Measurements from ENCODE around the gene C12orf50.
"Not testable (repeated sequence)": the region's sequence is repeated elsewhere in the genome, so short reads cannot be mapped to it uniquely, and the experiment has no call there.

C12orf50 gene

DNA sequence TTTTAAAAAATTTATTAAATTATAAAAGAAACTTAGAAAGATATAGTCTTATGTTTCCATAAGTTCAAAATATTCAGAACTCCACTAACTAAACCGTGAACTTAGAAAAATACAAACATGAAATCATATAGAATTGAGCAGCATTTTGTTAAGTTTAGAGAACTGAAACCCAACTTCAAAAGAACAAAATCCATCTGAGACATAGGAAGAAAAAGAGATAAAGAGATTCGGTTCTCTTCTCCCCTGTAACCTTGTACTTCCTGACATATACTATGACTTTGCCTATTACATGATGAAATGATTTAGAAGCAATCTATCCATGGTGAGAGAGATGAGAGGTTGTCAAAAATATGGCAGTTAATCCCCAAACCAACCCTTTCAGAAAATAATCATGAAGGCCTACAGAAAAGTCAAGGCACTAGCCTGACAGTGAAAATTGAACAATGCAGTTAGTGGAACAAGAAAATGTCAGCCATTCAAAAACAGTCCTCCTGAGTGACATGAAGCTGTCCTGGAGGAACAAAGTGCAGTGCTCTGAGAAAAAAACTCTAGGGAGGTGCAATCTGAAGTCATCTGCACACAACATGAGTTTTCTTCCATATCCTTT is 44.0 kb downstream of the C12orf50 start:
- DNase-seq = no peak

GRCh38 chr12:87982208-87982607 is 47.0 kb downstream of the C12orf50 start:
- no peak for DNase-seq

- DNase-seq = no peak
Observed at GRCh38 chr12:87981495-87981894, 47.7 kb downstream of the C12orf50 start.

DNA sequence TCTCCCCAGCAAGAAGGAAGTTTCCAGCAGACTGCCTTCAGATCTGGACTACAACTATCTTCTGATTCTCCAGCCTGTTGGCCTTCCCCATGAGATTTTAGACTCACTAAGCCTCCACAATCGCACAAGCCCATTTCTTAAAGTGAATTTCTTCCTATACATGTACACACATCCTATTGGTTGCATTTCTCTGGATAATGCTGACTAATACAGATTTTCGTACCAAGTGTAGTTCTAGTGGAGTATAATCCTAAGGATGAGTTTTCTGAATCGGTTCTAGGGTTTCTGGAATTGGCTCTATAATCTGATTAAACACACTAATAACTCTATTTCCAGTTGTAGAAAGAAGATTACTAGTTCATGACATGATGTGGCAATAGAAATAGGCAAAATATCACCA is 53.3 kb downstream of the C12orf50 start:
- no peak for DNase-seq

GRCh38 chr12:87967871-87968270 is 61.3 kb downstream of the C12orf50 start:
- DNase-seq = no peak

- no peak for DNase-seq
Observed at GRCh38 chr12:87960566-87960965, 68.6 kb downstream of the C12orf50 start.

- DNase-seq = not testable (repeated sequence)
Observed at GRCh38 chr12:87954028-87954427, 75.2 kb downstream of the C12orf50 start.

DNA sequence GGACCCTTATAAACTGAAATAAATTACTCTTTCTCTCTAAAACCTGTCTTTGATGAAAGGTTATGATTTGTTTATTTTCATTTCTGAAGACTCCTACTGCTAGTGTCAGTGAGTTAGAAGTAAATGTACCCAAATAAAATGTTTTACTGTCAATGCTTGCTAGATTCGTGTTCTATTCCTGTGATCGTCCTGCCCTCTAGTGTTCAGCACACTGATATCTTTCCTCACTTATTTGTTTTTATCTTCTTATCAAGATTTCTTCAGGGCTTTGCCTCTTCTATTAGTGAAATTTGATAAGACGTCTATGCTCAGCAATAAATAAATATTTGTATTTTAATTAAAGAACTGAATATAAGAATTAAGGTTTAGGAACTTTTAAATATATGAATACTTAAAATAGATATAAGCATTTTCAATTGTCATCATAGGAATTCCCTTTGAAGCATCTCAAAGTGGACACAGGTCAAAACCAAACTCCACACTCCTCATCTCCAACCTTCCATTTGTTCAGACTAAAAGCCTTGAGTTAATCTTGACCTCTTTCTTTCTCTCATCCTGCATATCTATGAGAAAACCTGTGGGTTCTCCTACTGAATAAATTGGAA is 75.8 kb downstream of the C12orf50 start:
- no peak for DNase-seq

GRCh38 chr12:87952850-87953249 is 76.4 kb downstream of the C12orf50 start:
- DNase-seq = no peak

GRCh38 chr12:87952223-87952622 is 77.0 kb downstream of the C12orf50 start:
- no peak for DNase-seq

- no peak for DNase-seq
Observed at GRCh38 chr12:87943762-87944161, 85.4 kb downstream of the C12orf50 start.

DNA sequence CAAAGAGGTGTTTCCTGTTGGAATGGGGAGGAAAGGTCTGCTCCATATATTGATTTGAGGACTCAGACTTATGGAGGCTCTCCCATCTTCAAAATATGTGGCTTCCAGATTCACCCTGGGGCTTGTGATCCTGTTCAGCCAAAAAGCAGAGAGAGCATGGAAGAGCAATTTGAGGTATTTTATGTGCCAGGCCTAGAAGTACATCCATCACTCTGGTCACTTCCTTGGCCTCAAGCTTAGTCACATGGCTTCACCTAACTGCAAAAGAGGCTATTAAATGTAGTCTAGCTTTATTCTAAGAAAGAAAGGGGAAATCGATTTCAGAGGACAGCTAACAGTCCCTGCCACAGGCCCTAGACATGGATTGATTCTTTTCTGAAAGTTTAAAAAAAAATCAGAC is 86.2 kb downstream of the C12orf50 start:
- DNase-seq = no peak

GRCh38 chr12:87939182-87939581 is 90.0 kb downstream of the C12orf50 start:
- no peak for DNase-seq

DNA sequence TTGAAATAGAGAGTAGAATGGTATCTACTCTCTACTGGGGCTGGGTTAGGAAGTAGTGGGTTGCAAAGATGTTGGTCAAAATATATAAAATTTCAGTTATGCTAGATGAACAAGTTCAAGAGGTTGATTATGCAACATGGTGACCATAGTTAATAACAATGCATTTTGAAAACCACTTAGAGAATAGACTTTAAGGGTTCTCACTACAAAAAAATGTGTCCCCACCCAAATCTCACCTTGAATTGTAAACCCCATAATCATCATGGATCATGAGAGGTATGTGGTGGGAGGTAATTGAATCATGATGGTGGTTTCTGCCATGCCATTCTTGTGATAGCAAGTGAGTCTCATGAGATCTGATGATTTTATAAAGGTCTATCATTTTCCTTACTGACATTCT is 94.0 kb downstream of the C12orf50 start:
- no peak for DNase-seq

DNA sequence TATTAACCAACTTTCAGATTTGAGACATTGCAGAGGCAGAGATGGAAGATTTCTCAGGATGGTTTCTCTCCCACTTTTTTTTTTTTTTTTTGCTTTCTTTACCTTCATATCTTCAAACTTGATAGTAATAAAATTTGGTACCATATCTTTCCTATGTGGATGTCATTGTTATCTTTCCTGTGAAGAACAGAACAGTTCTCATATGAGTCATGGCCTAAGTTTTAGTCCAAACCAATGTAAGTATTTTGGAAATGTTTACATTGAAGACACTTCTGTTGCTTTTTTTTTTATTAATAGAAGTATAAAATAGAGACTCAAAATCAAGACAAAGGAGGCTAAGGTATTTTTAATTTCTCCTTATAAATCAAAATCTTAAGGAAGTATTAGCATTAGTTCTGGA is 95.2 kb downstream of the C12orf50 start:
- DNase-seq = no peak

GRCh38 chr12:87931812-87932211 is 97.4 kb downstream of the C12orf50 start:
- no peak for DNase-seq

GRCh38 chr12:87930627-87931026 is 98.6 kb downstream of the C12orf50 start:
- DNase-seq = no peak

Data from activated effector memory CD4-positive, alpha-beta T cell treated with Interleukin-2 at 50 U/mL for 16 hours (primary cell).